Smooth muscle cell of the brain vasculature (primary cell): ENCODE measurements around the gene AFDN.

ENCODE experiments used
- DNase-seq: peaks from one replicate; pipeline ENCODE4 v3.0.0-alpha.2; 2012; ENCODE audit warnings: low read depth, low spot score

AFDN gene

DNA sequence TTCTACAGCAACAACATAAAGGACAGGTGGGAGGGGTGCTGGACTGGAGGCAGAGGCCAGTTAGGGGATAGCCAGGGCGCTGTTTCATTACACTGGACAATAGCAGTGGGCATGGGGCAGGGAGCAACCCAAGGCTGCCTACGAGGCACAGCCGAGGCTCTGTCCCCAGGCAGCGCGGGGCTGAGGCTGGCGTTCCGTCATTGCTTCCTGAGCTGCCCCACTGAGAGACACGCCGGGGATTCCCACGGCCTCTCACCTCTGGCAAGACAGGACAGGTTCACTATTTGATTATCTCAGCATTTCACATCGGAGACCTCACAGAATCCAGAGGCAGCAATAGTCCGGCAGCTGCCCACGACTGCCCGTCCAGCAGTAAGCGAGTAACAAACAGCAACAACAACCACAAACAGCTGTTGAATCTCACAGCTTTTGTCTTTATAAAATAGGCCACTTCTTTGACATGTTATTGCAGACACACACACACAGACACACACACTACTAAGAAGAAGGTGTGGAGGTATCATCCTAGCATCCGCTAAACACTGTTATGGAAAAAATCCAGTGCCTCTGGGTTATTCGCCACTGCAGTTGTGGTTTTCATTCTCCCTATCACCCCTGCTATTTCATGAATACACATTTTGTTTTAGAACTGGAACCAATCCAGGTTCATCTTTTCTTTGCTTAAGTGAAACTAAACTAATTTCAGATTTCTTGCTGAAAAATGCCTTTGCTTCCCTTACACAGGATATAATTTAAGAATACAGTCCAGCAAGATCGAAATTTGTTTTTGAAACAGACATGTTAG lies 190.2 kb downstream of the AFDN start:
- DNase-seq = no peak

DNA sequence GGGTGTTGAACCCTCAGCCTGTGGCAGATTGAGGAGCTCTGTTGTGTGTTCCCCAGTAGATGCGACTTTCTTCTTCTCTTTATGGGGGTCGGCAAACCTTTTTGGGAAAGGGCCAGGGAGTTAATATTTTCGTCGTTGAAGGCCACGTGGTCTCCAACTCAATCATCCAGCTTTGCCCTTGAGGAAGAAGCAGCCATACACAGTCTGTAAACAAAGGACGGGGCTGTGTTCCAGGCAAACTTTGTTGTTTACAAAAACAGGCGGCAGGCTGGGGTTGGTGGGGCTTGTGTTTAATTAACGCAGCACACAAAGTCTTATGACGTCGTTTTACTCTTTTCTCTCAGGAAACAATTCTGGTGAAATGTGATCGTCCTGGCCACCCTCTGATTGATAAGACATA lies 190.9 kb downstream of the AFDN start:
- DNase-seq = no peak

DNA sequence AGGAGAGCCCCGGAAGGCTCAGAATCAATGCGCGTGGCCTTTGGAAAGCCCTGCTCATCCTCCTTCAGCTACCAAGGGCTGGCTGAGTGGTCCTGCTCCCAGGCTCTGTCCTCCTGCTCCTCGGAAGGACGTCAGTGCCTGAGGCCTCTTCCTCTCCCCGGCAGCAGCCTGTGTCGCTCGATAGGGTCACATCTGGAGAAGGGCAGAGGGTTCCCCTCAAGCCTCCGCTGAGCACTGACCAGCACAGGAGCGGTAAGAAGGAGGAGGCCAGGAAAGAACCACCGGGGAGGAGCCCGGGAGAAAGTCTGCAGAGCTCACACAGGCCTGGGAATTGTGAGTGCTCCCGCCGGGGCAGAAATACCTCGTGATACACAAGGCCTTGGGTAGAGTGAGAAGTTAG lies 192.0 kb downstream of the AFDN start:
- DNase-seq = no peak

DNA sequence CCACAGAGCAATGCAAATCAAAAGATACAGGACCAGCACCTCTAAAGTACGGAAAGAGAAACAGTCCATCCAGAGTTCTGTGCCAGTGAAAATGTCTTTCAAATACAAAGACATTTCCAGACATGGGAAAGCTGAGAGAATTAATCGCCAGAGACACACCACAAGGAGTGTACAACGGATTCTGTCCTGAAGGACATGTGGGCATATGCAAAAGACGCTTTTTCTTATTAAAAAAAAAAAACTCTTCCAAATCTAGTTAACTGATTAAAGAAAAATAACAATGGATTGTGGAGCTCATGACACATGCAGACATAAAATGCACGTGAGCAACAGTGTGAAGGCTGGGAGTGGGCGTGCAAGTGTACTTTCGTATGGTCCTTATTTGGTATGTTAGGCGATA lies 193.5 kb downstream of the AFDN start:
- DNase-seq = no peak

DNA sequence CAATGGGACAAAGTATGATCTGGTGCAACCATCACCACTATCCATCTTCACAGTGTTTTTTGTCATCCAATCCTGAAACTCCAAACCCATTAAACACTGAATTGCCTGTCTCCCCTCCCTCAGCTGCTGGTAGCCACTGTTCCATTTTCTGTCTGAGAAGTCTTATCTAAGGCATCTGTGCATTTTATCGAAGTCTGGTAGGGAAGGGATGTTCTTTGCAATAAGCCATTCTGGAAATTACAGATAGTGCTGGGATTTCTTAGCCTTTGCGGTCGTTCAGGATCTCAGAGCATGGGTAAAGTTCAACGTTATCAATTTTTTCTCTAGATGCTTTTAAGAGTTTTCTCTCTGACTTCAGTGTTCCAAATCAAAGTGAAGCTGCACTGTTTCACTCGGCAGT lies 194.9 kb downstream of the AFDN start:
- DNase-seq = no peak
